A204.1 (cell line): Measurements from ENCODE around the gene TSHZ2.
"Not testable (repeated sequence)": the region's sequence is repeated elsewhere in the genome, so short reads cannot be mapped to it uniquely, and the experiment has no call there.

ENCODE experiments used
- FAIRE-seq: peaks from 2 replicates; lab custom pipeline; 2012; peaks lifted over from hg19 to GRCh38; lab: Jason Lieb, UNC

Gene TSHZ2

DNA sequence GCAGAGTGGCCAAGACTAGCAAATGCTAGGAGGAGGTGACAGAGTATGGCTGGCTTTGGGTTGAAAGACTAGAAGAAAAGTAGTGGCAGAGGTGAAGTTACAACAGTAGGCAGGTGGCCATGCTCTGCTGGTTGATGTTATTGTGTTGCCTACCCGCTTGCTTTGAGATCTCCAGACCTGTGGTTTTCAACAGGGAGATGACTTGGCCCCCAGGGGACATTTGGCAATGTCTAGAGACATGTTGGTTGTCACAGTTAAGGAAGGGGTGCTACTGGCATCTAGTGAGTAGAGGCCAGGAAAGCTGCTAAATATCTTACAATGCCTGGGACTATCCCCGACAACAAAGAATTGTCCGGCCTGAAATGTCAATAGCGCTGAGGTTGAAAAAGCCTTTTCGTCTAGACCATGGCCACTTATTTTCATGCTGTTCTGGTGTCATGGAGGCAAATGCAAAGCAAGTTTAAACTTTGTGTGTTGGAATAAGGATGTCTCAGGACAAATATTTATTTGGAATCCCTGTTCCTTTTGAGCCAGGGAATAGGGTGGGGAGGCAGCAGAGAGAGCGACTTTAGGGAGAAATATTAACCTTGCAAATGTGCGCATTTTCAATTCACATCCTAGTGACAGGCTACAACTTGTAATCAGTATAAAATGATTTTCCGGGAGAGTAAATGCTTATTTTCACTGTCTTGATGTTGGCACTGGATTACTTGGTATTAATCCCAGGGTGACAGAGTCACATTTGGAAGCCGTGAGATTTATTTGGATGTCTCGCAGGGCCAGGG lies 417.6 kb downstream of the TSHZ2 start:
- no peak for FAIRE-seq

DNA sequence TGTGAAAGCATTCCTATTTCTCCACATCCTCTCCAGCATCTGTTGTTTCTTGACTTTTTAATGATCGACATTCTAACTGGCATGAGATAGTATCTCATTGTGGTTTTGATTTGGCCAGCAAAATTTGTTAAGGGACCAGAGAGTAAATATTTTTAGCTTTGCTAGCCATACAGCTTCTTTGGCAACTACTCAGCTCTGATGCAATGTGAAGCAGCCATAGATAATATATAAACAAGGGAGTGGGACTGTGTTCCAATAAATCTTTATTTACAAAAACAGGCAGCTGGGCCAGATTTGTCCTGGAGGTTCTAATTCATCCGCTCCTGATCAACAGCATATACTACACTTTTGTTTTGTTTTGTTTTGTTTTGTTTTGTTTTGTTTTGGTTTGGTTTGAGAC lies 418.6 kb downstream of the TSHZ2 start:
- FAIRE-seq: no peak

DNA sequence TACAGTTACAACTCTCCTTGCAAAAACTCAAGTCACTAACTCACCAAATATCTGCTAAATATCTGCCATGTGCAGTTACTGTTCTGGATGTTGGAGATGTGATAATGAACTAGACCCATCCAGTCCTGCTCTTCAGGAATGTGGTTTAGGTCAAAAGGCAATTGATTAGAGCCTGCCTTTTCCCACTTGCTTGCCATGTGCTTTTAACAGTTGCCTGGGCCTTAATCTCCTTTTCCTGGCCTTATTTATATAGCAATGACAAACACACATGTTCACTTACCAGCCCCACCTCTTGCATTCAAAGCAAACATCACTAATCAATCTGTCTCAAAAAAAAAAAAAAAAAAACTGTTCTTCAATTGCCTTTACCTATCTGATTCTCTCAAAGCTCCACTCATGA lies 422.3 kb downstream of the TSHZ2 start:
- no peak for FAIRE-seq

DNA sequence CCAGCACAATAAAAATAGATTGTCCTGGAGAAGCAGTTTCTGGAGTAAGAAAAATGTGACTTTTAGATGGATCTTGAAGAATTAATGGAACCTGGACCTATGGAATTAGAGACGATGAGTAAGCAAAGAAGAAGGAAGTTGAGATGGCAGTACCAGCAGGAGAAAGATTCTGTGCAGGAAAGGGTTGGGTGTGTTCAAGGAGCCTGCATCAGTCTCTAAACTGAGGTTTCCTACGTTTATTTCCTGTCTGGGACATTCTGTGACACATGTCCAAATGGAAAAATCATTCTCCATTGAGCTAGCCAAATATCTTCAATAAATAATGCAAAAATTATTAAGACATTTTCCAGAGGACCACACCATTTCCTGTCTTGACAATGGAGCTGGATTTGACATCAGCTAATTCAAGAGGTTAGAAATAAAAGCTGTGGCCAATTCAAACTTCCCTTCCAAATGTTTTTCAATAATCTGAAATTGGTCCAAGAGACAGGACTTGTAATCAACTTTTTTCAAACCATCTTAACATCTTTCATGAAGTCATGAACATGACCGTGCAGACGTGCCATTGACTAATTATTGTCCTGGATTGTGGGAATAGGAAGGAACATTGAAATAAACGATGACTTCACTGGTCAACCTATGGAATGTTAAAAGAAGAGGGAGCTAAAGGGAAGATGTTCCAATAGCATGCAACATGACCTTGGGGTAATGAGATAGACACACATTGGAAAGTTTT lies 423.2 kb downstream of the TSHZ2 start:
- no peak for FAIRE-seq

DNA sequence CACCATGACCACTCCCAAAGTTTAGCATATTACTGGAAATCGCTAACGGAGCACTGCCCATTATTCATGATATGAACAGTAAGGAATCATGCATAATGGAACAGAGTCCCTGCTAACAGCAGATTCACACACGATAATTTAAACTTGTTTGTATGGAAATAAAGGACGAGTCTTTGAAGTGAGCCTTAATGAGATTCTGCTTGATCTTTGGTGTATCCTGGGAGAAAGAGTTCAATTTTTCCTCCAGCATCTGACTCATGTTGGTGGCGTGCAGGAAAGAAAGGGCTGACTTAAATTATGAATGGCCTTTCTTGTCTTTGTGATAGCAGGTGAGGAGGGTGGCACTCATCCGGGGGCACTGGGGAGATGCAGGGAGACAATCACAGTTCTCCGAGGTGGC lies 426.9 kb downstream of the TSHZ2 start:
- no peak for FAIRE-seq

DNA sequence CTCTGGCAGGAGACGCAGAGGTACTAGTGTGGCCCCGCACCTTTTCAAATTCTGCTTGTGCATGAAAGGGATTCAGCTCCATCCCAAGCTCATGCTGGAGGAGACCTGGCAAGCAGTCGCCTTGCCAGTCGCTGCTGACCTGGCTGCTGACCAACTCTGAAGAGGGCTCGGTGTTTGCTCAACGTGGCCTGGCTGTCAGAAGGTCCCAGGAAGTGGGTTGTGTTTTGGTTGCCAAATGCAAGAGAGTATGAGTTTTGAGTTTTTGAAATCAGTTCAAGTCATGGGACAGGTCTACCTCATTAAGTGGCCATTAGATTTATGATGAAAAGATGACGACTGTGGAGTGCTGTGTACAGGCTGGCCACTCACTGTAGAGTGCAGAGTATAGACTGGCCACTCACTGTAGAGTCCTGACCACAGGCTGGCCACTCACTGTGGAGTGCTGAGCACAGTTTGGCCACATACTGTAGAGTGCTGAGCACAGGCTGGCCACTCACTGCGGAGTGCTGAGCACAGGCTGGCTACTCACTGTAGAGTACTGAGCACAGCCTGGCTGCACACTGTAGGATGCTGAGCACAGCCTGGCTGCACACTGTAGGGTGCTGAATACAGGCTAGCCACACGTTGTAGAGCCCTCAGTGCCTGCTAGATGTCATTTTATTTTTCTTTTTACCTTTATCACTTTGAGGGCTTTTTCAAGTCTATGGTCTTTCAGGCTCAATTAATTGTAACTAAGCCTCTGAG lies 427.6 kb downstream of the TSHZ2 start:
- no peak for FAIRE-seq

DNA sequence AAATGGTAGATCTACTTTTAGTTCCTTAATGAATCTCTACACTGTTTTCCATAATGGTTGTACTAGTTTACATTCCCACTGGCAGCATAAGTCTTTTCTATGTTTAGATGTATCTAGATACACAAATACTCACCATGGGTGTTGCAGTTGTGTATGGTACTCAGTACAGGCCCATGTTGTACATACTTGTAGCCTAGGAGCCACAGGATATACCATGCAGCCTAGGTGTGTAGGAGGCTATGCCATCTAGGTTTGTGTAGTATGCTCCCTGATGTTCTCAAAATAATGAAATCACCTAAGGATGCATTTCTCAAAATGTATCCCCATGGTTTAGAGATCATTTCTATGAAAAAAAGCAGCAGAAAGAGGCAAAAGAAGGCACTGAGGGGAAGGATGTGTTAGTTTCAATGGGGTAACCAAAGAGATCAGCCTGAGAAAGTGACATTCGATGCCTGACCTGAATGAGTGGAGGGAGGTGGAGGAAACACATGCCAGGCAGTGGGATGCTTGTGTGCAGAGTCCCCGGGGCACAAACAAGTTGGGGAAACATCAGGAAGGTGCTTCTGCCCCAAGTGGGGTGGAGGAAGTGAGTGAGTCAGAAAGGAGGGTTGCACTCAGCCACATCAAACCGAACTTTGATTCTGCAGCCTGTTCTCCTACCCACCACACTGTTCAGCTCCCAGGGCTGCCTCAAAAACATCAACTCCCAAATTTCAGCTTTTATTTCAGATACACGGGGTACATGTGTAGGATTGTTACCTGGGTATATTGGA lies 430.3 kb downstream of the TSHZ2 start:
- no peak for FAIRE-seq

DNA sequence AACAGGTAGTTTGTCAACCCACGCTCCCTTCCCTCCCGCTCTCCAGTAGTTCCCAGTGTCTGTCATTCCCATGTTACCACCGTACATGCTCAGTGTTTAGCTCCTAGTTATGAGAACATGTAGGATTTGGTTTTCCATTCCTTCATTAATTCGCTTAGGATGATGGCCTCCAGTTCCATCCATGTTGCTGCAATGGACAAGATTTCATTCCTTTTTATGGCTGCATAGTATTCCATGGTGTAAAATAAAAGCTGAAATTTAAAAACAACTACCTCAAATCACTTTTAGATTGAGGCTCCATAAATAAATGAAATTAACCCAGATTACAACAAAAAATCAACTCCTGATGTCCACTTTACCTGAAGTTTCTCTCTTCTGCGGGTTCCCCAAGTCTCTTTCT lies 430.9 kb downstream of the TSHZ2 start:
- FAIRE-seq: no peak

DNA sequence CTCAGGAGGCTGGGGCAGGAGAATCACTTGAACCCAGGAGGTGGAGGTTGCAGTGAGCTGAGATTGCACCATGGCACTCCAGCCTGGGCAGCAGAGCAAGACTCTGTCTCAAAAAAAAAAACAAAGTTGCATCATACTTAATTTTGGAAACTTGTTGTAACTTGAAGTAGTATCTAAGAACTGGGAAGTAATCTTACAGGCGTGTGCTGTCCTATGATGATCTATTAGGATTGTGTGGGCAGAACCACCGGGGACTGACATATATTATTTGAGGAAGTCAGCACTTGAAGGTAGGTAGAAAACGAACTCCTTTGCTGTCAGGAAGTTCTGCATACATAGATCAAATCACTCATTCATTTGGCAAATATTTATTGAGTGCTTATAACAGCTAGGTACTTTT lies 433.0 kb downstream of the TSHZ2 start:
- no peak for FAIRE-seq

DNA sequence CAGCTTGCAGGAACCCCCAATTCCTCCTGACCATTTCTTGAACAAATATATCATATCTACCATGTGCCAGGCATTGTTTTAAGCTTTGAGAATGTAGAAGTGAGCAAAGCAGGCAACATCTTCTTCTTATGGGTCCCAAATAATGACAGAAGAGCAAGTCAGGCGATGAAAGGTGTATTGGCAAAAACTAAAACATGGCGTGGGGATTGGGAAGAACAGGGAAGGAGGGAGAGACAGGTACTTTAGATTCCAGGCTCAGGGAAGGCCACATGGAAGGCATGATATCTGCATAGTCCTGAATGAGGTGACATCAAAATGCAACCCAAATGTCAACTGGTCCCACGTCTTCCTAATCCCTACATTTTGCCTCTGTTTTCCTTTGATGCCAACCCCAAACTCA lies 434.4 kb downstream of the TSHZ2 start:
- FAIRE-seq: no peak

DNA sequence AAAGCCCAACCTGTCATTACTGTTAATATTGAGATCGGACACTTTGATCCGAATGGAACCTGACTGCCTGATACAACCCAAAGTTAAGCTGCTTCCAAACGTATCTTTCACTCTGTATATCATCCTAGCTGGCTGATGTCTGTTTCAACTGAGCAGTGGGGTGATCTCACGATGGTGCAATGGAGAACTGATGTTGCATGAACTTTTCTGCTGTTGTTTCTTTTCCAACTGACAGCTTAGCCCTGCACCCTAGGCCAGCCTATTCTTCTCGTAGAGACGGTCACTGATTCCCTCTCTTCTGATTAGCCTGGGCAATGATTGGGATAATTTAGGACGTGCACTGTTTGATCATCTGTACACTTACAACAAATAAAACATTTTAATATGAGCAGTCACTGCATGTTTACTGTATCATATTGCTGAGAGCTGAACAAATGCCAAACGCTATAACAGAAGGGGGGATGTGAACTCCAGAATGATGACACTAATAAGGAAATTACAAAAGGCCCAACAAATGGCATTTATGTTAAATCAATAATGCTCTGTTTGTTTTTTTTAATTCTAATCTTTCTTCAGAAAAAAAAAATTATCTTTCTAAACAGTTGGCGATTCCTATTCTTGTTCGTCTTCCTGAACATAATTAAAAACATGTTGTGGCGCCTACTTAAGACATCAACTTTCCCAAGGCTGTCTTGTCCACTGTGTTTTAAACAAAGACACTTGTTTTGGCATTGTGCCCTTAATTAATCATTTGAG lies 436.7 kb downstream of the TSHZ2 start:
- FAIRE-seq: no peak

DNA sequence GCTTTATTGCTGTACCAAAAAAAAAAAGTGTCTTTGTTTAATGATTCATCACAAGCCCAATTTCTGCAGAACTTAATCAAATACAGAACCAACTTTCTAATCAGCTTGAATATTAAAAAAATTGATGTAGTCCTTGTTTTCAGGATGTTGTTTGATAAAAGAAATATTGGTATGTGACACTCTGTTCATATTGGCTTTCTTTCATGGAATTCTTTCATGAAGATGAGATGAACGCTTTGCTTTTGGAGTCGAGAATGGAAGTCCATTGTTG lies 437.2 kb downstream of the TSHZ2 start:
- no peak for FAIRE-seq

DNA sequence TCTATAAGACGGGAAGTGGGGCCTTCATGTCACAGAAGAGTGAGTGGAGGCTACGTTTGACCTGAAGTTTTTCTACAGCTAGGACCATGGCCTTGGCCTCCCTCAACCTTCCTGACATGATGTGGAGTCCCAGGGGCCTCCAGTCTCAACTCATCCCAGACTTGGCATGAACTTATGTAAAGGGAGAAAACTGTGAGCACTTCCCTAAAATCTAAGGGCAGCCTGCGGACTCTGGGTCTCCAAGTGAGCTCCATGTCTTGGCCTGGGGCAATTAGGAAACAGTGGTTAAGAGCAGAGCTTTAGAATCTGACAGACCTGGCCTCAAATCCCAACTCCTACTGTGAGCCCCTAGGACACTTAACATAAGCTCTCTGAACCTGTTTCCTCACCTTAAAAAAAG lies 439.0 kb downstream of the TSHZ2 start:
- no peak for FAIRE-seq

DNA sequence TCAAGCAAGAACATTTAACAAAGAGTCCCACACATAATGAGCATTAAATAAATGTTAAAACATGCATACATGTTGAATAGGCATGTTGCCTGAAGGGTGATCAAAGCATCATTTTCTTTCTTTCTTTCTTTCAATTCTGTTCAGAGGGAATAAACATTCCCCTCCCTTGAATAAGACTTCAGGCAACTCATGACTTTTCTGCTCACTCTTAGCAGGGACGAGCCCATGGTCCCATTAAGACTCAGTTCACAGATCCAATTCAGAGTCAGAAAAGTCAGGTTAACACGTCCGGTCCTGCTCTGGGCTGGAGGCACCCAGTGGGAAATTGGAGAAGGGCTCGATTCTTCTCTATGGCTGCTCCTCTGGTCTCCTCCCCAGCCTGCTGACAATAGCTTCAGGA lies 439.7 kb downstream of the TSHZ2 start:
- FAIRE-seq: no peak

DNA sequence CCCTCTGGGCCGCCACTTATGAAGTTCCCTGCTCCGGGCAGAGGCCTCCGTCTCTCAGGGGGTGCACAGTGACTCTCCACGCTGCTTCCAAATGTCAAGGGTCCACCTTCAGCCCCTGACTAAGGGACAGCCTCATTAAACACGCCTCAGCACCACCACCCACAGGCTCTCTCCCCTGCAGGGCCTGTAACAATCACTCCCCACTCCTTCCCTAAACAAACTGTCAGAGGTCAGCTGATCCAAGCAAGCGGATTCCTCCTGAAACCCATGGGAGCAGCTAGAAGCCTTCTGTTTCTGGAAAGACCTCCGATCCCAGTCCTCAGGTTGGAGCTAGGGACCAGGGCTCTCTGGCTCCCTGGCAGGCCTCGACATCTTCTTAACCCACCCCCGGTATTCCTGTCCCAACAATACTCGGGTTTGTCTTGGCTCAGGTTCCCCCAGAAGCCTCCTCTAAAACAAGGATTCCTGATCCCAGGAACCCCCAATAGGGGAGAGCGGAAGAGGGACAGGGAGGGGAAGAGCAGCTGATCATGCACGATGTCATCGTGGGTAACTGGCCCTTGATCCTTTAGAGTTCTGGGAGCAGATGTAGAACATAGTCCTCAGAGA lies 440.5 kb downstream of the TSHZ2 start:
- no peak for FAIRE-seq

DNA sequence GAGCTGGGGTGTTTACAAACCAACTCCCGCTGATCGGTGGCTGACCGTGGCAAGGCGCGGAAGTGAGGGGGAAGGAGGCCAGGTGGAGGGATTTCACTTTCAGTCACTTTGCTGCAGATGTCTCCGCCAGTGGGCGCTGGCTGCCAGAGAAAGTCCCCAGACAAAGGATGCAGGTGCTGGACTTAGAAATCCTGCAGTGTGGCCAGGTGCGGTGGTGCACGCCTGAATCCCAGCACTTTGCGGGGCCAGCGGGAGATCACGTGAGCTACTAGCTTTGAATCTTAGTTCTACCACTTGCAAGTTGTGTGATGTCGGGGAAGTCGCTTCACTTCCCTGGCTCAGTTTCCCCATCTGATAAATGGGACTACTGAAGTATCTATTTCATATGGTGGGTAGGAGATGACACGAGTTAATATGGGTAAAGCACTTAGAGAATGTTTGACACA lies 441.1 kb downstream of the TSHZ2 start:
- no peak for FAIRE-seq

DNA sequence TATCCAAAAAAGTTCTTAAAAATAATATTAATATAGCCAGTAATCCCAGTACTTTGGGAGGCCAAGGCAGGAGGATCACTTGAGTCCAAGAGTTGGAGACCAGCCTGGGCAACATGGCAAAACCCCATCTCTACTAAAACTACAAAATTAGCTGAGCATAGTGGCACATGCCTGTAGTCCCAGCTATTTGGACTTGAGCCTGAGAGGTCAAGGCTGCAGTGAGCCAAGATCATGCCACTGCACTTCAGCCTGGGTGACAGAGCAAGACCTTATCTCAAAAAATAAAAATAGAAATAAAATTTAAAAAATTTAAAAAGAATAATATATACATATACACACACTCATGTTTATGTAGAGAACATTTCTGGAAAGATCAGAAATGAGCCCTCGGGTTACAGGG lies 441.7 kb downstream of the TSHZ2 start:
- FAIRE-seq: not testable (repeated sequence)

DNA sequence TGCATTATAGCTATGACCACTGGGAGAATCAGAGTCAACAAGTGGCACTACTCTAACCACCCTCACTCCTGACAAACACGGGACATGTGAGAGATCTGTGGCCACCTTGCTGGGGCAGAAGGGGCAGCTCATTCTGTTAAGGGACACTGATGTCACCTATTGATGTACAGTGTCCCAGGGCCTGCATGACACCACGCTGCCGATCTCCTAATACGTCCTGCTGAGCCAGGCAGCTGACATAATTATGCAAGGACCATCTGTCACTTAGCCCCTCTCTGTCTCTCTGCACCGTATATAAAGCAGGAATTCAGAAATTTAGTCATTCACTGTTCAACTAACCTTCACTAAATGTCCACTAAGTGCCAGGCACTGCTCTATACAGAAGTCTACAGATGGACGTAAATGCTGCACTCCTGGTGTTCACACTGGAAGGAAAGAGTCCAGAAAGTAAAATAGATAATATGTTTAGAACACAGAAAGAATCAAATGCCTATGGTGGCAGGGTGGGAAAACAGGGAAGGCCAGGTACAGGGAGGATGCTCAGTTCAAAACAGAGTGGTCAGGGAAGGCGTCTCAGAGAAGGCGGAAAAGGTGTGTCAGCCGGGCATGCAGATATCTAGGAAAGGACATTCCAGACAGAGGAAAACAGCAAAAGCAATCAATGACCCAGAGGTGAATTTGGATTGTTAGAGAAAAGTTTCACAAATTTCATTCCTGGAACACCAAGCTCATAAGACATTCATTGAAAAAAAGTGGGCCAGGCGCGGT lies 447.7 kb downstream of the TSHZ2 start:
- no peak for FAIRE-seq

DNA sequence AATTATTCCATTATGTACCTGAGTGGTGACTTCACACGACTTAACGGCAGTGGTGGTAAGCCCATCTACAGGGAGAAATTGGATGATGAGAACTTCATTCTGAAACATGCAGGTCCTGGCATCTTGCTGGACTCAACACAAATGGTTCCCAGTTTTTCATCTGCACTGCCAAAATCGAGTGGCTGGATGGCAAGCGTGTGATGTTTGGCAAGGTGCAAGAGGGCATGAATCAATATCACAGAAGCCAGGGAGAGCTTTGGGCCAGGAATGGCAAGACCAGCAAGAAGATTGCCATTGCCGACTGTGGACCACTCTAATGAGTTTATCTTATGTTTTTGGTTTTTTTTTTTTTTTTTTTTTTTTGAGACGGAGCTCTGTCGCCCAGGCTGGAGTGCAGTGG lies 449.2 kb downstream of the TSHZ2 start:
- no peak for FAIRE-seq

DNA sequence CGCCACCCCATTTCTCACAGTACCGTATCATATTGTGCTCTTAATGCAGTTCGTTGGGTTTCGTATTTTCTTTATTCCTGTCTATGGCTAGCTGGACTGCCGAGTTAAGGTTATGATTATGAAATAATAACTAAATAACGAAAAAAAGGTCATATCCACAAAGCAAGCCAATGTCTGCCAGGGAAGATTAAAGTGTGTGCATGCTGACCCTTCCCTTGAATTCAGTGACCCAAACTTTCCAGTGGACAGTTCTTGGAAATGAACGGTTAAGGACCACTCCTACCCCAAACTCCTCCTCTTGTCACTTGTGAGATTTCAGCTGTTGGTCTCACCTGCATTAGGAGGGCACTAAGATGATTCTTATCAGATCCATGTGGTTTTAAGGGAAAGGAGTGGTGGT lies 449.9 kb downstream of the TSHZ2 start:
- FAIRE-seq: no peak
